K562 (cell line): ENCODE measurements around the gene ZEB2. TPM values are rescaled to one million over a fixed set of nuclear protein-coding genes. Genes with fewer than 3 reads are reported as not detected.

Source experiments
- CBX1 ChIP-seq: sonication (generic); IDR thresholded peaks from 2 replicates; pipeline ENCODE4 v1.6.1; 2016; ENCODE audit warnings: antibody characterized with exemption, low read depth, mild to moderate bottlenecking
- CHCHD3 ChIP-seq: fragments of 250-450 bp; sonication (Bioruptor Pico); IDR thresholded peaks from 2 replicates; pipeline ENCODE4 v2.1.2; 2022; ENCODE audit warnings: mild to moderate bottlenecking
- CREM ChIP-seq: IDR thresholded peaks from 2 replicates; pipeline ENCODE4 v1.6.1; 2014; ENCODE audit warnings: antibody characterized with exemption, low read depth
- CXXC5 ChIP-seq: fragments of 250-450 bp; sonication (Bioruptor Pico); IDR thresholded peaks from 2 replicates; pipeline ENCODE4 v1.8.0; 2022; ENCODE audit warnings: inconsistent platforms, mild to moderate bottlenecking, moderate library complexity
- EGR1 ChIP-seq: fragments of 450-650 bp; conservative IDR thresholded peaks from 2 replicates; pipeline ENCODE4 v1.6.1; 2017; ENCODE audit warnings: mild to moderate bottlenecking
- ELF4 ChIP-seq: fragments of 450-650 bp; formaldehyde crosslinking; IDR thresholded peaks from 2 replicates; pipeline ENCODE4 v1.4.0; 2022; ENCODE audit warnings: missing genetic modification characterization
- HDAC2 ChIP-seq: fragments of 450-650 bp; IDR thresholded peaks from 2 replicates; pipeline ENCODE4 v1.6.1; 2016; ENCODE audit warnings: mild to moderate bottlenecking
- KLF6 ChIP-seq: fragments of 250-450 bp; sonication (Bioruptor Pico); IDR thresholded peaks from 2 replicates; pipeline ENCODE4 v1.4.0; 2020; ENCODE audit warnings: mild to moderate bottlenecking, moderate library complexity, borderline replicate concordance
- LEF1 ChIP-seq: fragments of 450-650 bp; IDR thresholded peaks from 2 replicates; pipeline ENCODE4 v1.6.1; 2016; ENCODE audit warnings: mild to moderate bottlenecking
- MAFF ChIP-seq: IDR thresholded peaks from 2 replicates; pipeline ENCODE4 v1.6.1; 2012; ENCODE audit warnings: low read length, improper control_type of control experiment
- PTRF ChIP-seq: fragments of 450-650 bp; IDR thresholded peaks from 2 replicates; pipeline ENCODE4 v1.6.1; 2016; ENCODE audit warnings: mild to moderate bottlenecking, missing genetic modification characterization, missing compliant biosample characterization
- RUNX1 ChIP-seq: sonication (generic); IDR thresholded peaks from 2 replicates; pipeline ENCODE4 v1.6.1; 2016; ENCODE audit warnings: antibody characterized with exemption, low read depth
- SMARCB1 ChIP-seq: IDR thresholded peaks from 2 replicates; pipeline ENCODE4 v1.6.1; 2011; ENCODE audit warnings: improper control_type of control experiment, low read depth; ENCODE audit not compliant: insufficient read length
- YBX1 ChIP-seq: fragments of 450-650 bp; IDR thresholded peaks from 2 replicates; pipeline ENCODE4 v1.7.1; 2016; ENCODE audit warnings: mild to moderate bottlenecking
- ZNF384 ChIP-seq: IDR thresholded peaks from 2 replicates; pipeline ENCODE4 v1.6.1; 2012; ENCODE audit warnings: low read depth, low read length, improper control_type of control experiment
- ZNF583 ChIP-seq: fragments of 250-450 bp; sonication (Bioruptor Pico); IDR thresholded peaks from 2 replicates; pipeline ENCODE4 v1.4.0; 2020
- ZNF780A ChIP-seq: fragments of 250-450 bp; sonication (Bioruptor Pico); IDR thresholded peaks from 2 replicates; pipeline ENCODE4 v1.5.0; 2021; ENCODE audit warnings: mild to moderate bottlenecking
- polyA plus RNA-seq, 8 experiments: library from polyadenylated mRNA; depleted of rRNA in 4 of 8; stranded (reverse) in 5 of 8; unstranded in 3 of 8; fragments of >200 nt; fragmentation: Nextera tagmentation in 2 of 8; fragmentation: Illumina TruSeq in 1 of 8; extraction: Ambion mirVana in 2 of 8; extraction: Trizol in 1 of 8; gene quantifications; 2 replicates each; pipeline versions ENCODE4 v1.2.1 to v1.2.3, GENCODE V29; 2011 to 2014; ENCODE audit warnings: inconsistent platforms in 1 of 8, missing spikeins in 1 of 8
- total RNA-seq, 7 experiments: library from RNA; depleted of rRNA in 6 of 7; stranded (reverse); fragments of >200 nt in 6 of 7; fragmentation: Illumina TruSeq in 2 of 7; extraction: Trizol in 2 of 7; gene quantifications; 2 replicates each; pipeline versions ENCODE4 v1.2.1 to v1.2.3, GENCODE V29; 2011 to 2021; ENCODE audit warnings: low replicate concordance in 1 of 7
- TF ChIP-seq, protein P1 (sequence below): fragments of 250-450 bp; sonication (Bioruptor Pico); IDR thresholded peaks from 2 replicates; pipeline ENCODE4 v1.5.0; 2020; ENCODE audit warnings: mild to moderate bottlenecking, borderline replicate concordance
- TF ChIP-seq, protein P2 (sequence below), 2 experiments: IDR thresholded peaks; 2 replicates each; pipeline ENCODE4 v1.6.1; 2012; ENCODE audit warnings: improper control_type of control experiment in 2 of 2, low read depth in 2 of 2, low read length in 2 of 2, borderline replicate concordance in 1 of 2
- TF ChIP-seq, protein P3 (sequence below): sonication (generic); formaldehyde crosslinking; IDR thresholded peaks from 2 replicates; pipeline ENCODE4 v1.8.0; 2022; ENCODE audit warnings: mild to moderate bottlenecking, missing genetic modification reagents, borderline replicate concordance
- TF ChIP-seq, protein P4 (sequence below): sonication (generic); formaldehyde crosslinking; IDR thresholded peaks from 2 replicates; pipeline ENCODE4 v1.8.0; 2023; ENCODE audit warnings: mild to moderate bottlenecking, missing genetic modification reagents

The ZEB2 gene
- total and polyA plus RNA-seq, 9 of the 15 experiments (the other 6 are each of a cell fraction or from before 2014, with no cell fraction given) = 15.1 to 113 (median 72.3) TPM

DNA sequence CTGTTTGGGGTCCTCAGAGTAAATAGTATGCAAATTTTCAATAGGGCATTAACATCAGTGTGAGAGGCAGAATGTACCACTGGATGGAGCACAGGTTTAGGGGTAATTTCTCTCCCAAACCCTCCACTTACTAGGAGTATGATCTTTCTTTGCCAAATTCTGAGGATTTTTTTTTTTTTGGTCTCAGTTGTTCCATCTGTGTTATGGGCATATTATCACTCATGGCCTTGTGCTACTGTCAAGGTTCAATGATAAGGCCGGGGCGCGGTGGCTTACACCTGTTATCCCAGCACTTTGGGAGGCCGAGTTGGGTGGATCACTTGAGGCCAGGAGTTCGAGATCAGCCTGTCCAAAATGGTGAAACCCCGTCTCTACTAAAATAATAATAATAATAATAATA lies 30.2 kb upstream of the ZEB2 start (continued):
- TF ChIP-seq MAFF = no peak
- TF ChIP-seq EGR1 = no peak
- TF ChIP-seq CREM = no peak
- TF ChIP-seq ZNF780A (CRISPR knock-in tag) = no peak
- no peak for TF ChIP-seq SMARCB1
- no peak for TF ChIP-seq RUNX1
- no peak for TF ChIP-seq LEF1
- TF ChIP-seq ELF4 (CRISPR knock-in tag) = no peak
- no peak for TF ChIP-seq YBX1
- no peak for TF ChIP-seq ZNF583 (CRISPR knock-in tag)
- no peak for TF ChIP-seq KLF6 (CRISPR knock-in tag)
- no peak for TF ChIP-seq CXXC5 (CRISPR knock-in tag)
- no peak for TF ChIP-seq CHCHD3 (CRISPR knock-in tag)
- TF ChIP-seq PTRF (tag) = no peak
- TF ChIP-seq ZNF384 = peak; percentile 14; the same call in 1 of the 2 replicates
- TF ChIP-seq, protein P1, sequence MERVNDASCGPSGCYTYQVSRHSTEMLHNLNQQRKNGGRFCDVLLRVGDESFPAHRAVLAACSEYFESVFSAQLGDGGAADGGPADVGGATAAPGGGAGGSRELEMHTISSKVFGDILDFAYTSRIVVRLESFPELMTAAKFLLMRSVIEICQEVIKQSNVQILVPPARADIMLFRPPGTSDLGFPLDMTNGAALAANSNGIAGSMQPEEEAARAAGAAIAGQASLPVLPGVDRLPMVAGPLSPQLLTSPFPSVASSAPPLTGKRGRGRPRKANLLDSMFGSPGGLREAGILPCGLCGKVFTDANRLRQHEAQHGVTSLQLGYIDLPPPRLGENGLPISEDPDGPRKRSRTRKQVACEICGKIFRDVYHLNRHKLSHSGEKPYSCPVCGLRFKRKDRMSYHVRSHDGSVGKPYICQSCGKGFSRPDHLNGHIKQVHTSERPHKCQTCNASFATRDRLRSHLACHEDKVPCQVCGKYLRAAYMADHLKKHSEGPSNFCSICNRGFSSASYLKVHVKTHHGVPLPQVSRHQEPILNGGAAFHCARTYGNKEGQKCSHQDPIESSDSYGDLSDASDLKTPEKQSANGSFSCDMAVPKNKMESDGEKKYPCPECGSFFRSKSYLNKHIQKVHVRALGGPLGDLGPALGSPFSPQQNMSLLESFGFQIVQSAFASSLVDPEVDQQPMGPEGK (CRISPR knock-in tag) = no peak
- TF ChIP-seq, protein P2, sequence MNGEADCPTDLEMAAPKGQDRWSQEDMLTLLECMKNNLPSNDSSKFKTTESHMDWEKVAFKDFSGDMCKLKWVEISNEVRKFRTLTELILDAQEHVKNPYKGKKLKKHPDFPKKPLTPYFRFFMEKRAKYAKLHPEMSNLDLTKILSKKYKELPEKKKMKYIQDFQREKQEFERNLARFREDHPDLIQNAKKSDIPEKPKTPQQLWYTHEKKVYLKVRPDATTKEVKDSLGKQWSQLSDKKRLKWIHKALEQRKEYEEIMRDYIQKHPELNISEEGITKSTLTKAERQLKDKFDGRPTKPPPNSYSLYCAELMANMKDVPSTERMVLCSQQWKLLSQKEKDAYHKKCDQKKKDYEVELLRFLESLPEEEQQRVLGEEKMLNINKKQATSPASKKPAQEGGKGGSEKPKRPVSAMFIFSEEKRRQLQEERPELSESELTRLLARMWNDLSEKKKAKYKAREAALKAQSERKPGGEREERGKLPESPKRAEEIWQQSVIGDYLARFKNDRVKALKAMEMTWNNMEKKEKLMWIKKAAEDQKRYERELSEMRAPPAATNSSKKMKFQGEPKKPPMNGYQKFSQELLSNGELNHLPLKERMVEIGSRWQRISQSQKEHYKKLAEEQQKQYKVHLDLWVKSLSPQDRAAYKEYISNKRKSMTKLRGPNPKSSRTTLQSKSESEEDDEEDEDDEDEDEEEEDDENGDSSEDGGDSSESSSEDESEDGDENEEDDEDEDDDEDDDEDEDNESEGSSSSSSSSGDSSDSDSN (IDR thresholded peaks at IDR 0.05; ENCODE audit: borderline replicate concordance in 1 of 2, low read depth in 2 of 2, low read length in 2 of 2) = no peak
- TF ChIP-seq CBX1 = 0 out of 2 replicates have a peak, but pooled peaks have one; percentile 40
- TF ChIP-seq, protein P3, sequence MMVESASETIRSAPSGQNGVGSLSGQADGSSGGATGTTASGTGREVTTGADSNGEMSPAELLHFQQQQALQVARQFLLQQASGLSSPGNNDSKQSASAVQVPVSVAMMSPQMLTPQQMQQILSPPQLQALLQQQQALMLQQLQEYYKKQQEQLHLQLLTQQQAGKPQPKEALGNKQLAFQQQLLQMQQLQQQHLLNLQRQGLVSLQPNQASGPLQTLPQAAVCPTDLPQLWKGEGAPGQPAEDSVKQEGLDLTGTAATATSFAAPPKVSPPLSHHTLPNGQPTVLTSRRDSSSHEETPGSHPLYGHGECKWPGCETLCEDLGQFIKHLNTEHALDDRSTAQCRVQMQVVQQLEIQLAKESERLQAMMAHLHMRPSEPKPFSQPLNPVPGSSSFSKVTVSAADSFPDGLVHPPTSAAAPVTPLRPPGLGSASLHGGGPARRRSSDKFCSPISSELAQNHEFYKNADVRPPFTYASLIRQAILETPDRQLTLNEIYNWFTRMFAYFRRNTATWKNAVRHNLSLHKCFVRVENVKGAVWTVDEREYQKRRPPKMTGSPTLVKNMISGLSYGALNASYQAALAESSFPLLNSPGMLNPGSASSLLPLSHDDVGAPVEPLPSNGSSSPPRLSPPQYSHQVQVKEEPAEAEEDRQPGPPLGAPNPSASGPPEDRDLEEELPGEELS (CRISPR knock-in tag) = no peak
- TF ChIP-seq, protein P4, sequence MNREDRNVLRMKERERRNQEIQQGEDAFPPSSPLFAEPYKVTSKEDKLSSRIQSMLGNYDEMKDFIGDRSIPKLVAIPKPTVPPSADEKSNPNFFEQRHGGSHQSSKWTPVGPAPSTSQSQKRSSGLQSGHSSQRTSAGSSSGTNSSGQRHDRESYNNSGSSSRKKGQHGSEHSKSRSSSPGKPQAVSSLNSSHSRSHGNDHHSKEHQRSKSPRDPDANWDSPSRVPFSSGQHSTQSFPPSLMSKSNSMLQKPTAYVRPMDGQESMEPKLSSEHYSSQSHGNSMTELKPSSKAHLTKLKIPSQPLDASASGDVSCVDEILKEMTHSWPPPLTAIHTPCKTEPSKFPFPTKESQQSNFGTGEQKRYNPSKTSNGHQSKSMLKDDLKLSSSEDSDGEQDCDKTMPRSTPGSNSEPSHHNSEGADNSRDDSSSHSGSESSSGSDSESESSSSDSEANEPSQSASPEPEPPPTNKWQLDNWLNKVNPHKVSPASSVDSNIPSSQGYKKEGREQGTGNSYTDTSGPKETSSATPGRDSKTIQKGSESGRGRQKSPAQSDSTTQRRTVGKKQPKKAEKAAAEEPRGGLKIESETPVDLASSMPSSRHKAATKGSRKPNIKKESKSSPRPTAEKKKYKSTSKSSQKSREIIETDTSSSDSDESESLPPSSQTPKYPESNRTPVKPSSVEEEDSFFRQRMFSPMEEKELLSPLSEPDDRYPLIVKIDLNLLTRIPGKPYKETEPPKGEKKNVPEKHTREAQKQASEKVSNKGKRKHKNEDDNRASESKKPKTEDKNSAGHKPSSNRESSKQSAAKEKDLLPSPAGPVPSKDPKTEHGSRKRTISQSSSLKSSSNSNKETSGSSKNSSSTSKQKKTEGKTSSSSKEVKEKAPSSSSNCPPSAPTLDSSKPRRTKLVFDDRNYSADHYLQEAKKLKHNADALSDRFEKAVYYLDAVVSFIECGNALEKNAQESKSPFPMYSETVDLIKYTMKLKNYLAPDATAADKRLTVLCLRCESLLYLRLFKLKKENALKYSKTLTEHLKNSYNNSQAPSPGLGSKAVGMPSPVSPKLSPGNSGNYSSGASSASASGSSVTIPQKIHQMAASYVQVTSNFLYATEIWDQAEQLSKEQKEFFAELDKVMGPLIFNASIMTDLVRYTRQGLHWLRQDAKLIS = no peak
- peak; percentile 89 for TF ChIP-seq HDAC2
